Activated CD4-positive, alpha-beta T cell treated with anti-CD3 and anti-CD28 coated beads for 24 hours (primary cell): ENCODE measurements around the gene XXYLT1.

Experiments used
- DNase-seq, 2 donors: peaks; one replicate each; pipeline ENCODE4 v3.0.0-alpha.2; 2020; ENCODE audit warnings: low read depth in 2 of 2

The XXYLT1 gene

DNA sequence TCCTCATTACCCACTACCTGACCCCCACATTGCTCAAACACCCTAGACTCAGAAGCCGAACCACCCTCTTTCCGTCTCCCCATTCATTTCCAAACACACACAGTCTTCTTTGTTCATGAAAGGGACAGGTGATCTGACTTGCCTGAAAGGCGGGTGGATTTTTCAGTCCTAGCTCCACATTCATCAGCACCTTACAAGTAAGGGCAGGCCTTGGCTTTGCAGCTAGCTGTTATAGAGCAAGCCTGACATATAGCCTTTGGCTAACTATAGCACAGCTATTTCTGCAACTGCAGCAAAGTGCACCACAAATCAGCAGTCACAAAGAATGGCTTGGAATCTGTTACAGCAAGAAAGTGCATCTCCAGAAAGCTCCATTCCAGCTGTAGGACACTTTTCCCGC is 139.8 kb downstream of the XXYLT1 start:
- no peak for DNase-seq

- no peak for DNase-seq
Observed at GRCh38 chr3:195129644-195130492, 141.1 kb downstream of the XXYLT1 start.

DNA sequence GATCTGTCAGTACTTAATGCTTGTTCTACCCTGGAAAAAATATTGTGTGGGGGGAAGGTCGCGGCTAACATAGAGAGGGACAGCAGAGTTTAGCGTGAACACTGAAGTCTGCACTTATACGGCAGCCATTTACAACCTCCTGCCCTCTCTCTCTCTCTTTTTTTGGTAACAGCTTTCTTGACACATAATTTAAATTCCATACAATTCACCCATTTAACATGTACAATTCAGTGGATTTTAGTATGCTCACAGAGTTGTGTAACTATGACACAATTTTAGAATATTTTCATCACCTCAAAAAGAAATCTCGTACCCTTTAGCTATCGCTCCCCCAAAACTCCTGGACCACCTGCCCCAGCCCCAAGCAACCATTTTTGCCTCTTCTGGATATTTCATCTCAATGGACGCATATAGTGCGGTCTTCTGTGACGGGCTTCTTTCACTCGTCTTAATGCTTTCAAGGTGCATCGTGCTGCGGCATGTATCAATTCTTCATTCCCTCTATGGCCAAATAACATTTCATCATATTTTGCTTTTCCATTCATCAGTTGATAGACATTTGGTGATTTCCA is 141.8 kb downstream of the XXYLT1 start:
- no peak for DNase-seq

DNA sequence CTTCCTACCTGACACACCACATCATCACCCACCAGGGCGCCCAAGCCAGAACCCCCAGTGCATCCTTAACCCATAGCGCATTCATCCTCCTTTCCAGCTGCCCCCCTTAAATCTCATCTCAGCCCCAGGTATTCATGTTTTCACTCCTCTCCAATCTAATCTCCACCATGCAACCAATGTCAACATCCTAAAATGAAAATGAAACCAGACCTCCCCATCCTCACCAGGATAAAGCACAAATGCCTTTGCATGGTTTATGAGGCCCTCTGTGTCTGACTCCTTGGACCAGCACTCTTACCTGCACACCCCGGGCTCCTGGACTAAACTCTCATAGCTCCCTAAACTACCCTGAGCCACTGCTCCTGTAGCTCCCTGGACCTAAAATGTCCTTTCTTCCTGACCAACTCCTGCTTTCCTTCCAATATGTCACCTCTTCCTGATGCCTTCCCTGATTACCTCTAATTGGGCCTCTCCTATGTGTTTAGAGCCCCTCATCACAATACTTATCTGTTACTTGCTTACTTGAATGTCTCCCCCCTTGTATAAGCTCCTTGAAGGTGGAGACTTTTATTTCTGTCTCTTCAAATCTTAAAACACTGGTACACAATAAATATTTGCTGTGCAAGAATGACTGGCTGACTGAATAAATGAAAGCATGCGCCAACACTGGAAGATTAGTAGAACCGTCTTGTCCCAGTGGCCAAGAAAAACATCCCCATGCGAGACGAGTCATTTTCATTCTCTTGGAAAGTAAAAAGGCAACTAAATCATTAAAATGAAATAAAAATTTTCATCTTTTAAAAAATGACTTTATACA is 142.5 kb downstream of the XXYLT1 start:
- no peak for DNase-seq

GRCh38 chr3:195126056-195126605 is 144.8 kb downstream of the XXYLT1 start:
- no peak for DNase-seq

DNA sequence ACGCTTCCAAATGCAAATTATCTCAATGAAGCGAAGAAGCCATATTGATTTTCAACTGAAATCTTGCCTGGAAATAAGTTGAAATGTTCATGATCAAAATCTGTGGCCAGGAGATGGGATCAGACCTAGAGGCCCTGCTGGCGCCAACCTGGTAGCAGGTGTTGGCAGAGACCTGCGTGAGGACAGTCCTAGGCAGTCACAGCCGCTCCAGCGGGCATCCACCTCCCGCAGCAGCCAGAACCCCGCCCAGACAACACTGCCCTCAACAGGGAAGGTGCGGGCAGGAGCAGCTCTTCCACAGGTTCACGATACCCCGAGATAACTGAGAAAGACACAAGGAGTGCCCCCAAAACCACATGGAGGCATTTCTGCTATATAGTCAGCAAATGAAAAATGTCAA is 145.3 kb downstream of the XXYLT1 start:
- no peak for DNase-seq

- no peak for DNase-seq
Observed at GRCh38 chr3:195124378-195124992, 146.5 kb downstream of the XXYLT1 start.

DNA sequence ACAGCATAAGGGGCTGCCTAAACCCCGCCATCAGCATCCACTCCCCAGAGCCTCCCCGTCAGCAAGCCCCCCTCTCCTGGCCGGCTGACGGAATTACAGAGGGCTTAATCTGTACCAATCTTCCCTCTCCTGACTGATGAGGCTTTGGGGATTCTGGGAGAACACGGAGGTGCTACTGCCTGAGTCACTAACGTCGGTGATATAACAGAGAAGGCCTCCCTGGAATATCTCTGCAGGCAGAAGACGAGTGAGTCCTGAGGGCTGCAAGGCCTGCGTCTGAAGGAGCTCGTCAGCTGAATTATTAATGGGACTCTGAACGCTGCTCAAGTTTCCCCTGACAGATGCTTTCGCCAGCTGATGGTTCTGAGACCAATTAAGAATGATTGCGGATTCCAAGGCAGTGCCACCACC is 147.7 kb downstream of the XXYLT1 start:
- no peak for DNase-seq

DNA sequence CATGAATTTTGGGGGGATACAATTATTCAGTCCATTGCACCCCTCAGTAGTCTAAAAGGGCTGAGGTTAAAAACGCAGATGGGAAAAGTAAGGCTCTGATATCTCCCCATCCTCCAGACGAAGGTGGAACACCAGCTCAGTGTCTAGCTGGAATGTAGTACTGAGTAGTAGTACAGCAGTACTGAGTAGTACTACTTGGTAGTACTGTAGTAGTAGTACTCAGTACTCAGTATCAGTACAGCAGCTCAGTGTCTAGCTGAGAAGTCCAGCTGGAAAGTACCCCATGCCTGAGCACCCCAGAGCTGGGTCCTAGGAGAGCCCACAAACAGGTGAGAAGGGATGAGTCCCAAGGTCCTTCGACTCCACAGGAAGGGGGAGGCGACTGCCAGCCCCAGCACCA is 148.7 kb downstream of the XXYLT1 start:
- DNase-seq, result no peak

DNA sequence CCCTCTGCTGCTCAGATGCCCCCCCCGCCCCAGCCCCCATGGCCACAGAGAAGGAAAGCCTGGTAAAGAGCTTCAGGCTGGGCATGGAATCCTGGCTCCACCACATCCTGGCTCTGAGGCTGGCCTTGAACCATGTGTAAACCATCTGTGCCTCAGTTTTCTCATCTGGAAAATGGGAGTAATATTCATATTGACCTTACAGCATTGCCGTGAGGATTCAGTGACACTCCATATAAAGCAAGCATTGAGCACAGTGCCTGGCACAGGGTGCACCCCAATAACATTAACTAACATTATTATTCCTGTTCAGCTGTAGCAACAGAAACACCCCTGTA is 150.7 kb downstream of the XXYLT1 start:
- DNase-seq, result no peak

GRCh38 chr3:195119461-195120266 is 151.3 kb downstream of the XXYLT1 start:
- no peak for DNase-seq

DNA sequence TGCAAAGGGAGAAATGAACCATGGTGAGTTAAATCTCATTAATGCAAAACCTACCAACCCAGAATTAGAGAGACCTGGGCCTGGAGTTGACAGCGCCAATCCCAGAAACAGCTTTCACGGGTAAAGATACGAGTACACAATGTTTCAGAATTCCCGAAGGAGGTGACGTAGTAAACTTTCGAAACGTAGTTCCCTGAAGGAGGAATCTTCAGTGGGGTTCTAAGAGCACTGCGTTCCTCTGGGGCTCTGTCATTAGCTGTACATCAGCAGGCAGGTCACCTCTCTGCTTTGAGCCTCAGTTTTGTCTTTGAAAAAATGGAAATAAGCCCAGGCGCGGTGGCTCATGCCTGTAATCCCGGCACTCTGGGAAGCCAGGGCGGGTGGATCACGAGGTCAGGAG is 152.3 kb downstream of the XXYLT1 start:
- no peak for DNase-seq

GRCh38 chr3:195117978-195118581 is 152.9 kb downstream of the XXYLT1 start:
- DNase-seq, result no peak

GRCh38 chr3:195116407-195117185 is 154.4 kb downstream of the XXYLT1 start:
- no peak for DNase-seq

GRCh38 chr3:195115600-195116406 is 155.2 kb downstream of the XXYLT1 start:
- no peak for DNase-seq

- DNase-seq, result no peak
Observed at GRCh38 chr3:195114786-195115599, 156.0 kb downstream of the XXYLT1 start.

- no peak for DNase-seq
Observed at GRCh38 chr3:195113536-195114425, 157.2 kb downstream of the XXYLT1 start.
